ENCODE measurements around the gene ATXN1. TPM values are rescaled to one million over a fixed set of nuclear protein-coding genes. Genes with fewer than 3 reads are reported as not detected.

ATXN1 gene
- total RNA-seq, 4 donors from 2014 or later, result 48.7 to 166 (median 105) TPM

- Histone ChIP-seq H3K36me3 (no peaks in the 10 kb centered on the region), H3K4me1 (peaks cover 14 to 79% (median 60%) of the 10 kb centered on the region in 4 donors), H3K4me3 (no peak overlapping the region), H3K27me3 (no peaks in the 10 kb centered on the region), H3K27ac (peak overlapping the region; percentile 57 to 76 (median 69)), H3K9me3 (no peaks in the 10 kb centered on the region)
- DNase-seq, result no peak
- no peak for TF ChIP-seq EP300 (IDR thresholded peaks at IDR 0.05; ENCODE audit: low read depth)
- TF ChIP-seq CTCF (IDR thresholded peaks at IDR 0.05), result no peak
- TF ChIP-seq POLR2A (IDR thresholded peaks at IDR 0.05), result no peak
- no peak for TF ChIP-seq POLR2AphosphoS5 (IDR thresholded peaks at IDR 0.05)
- in situ Hi-C loops (cut with MboI; ENCODE audit: low pct_ligation_motif_present in 1 of 4, low pct_unique_long_range_greater_than_20kb in 1 of 4, low sequenced_read_pairs in 3 of 4) (loop anchor here in 1 of 4 donors (25.0 kb wide), 1 partner anchor 417 kb away; no protein-coding TSS in a partner anchor), intact Hi-C loops (cut with DNase I; ENCODE audit: low total_unique reads) (no loop called here)
- 51 to 68% methylated on average over 3 of the region's 3 CpGs for WGBS, 2 donors (ENCODE audit: low coverage in 1 of 2)
These were observed 7.0 kb downstream of the ATXN1 start for GRCh38 chr6:16754274-16754673.

GRCh38 chr6:16753341-16753740, 7.9 kb downstream of the ATXN1 start:
- 64 to 81% methylated on average over 3 to 4 of the region's 4 CpGs for WGBS, 2 donors (ENCODE audit: low coverage in 1 of 2)
- in situ Hi-C loops (cut with MboI; ENCODE audit: low pct_ligation_motif_present in 1 of 4, low pct_unique_long_range_greater_than_20kb in 1 of 4, low sequenced_read_pairs in 3 of 4), result loop anchor here in 1 of 4 donors (25.0 kb wide), 1 partner anchor 416 kb away; no protein-coding TSS in a partner anchor
- Histone ChIP-seq H3K4me3 (no peak overlapping the region), H3K36me3 (no peaks in the 10 kb centered on the region), H3K27ac (peak overlapping the region in 3 of 4 donors; percentile 75 to 83 (median 82)), H3K27me3 (no peaks in the 10 kb centered on the region), H3K4me1 (peaks cover 15 to 78% (median 53%) of the 10 kb centered on the region in 4 donors), H3K9me3 (no peaks in the 10 kb centered on the region)
- TF ChIP-seq POLR2A (IDR thresholded peaks at IDR 0.05) (no peak), POLR2AphosphoS5 (IDR thresholded peaks at IDR 0.05) (no peak), EP300 (IDR thresholded peaks at IDR 0.05; ENCODE audit: low read depth) (no peak), CTCF (IDR thresholded peaks at IDR 0.05) (no peak)
- intact Hi-C loops (cut with DNase I; ENCODE audit: low total_unique reads), result no loop called here
- DNase-seq, result no peak

GRCh38 chr6:16752206-16752866, 8.9 kb downstream of the ATXN1 start:
- no peaks in the 10 kb centered on the region for H3K27me3 ChIP-seq
- 54 to 59% methylated on average over 4 of the region's 4 CpGs for WGBS, 2 donors (ENCODE audit: low coverage in 1 of 2)
- peaks cover 25 to 78% (median 53%) of the 10 kb centered on the region in 4 donors for H3K4me1 ChIP-seq
- intact Hi-C loops (cut with DNase I; ENCODE audit: low total_unique reads) (no loop called here), in situ Hi-C loops (cut with MboI; ENCODE audit: low pct_ligation_motif_present in 1 of 4, low pct_unique_long_range_greater_than_20kb in 1 of 4, low sequenced_read_pairs in 3 of 4) (loop anchor here in 1 of 4 donors (25.0 kb wide), 1 partner anchor 415 kb away; no protein-coding TSS in a partner anchor)
- H3K9me3 ChIP-seq, result no peaks in the 10 kb centered on the region
- H3K4me3 ChIP-seq, result no peak overlapping the region
- no peaks in the 10 kb centered on the region for H3K36me3 ChIP-seq
- TF ChIP-seq POLR2AphosphoS5 (IDR thresholded peaks at IDR 0.05), result peak in 2 of 3 donors; percentile 30 to 50
- no peak for TF ChIP-seq CTCF (IDR thresholded peaks at IDR 0.05)
- no peak for DNase-seq
- peak overlapping the region; percentile 62 to 83 (median 78) for H3K27ac ChIP-seq

- in situ Hi-C loops (cut with MboI; ENCODE audit: low pct_ligation_motif_present in 1 of 4, low pct_unique_long_range_greater_than_20kb in 1 of 4, low sequenced_read_pairs in 3 of 4) (loop anchor here in 1 of 4 donors (25.0 kb wide), 1 partner anchor 414 kb away; no protein-coding TSS in a partner anchor), intact Hi-C loops (cut with DNase I; ENCODE audit: low total_unique reads) (no loop called here)
- Histone ChIP-seq H3K36me3 (no peaks in the 10 kb centered on the region), H3K27me3 (no peaks in the 10 kb centered on the region), H3K27ac (peak overlapping the region; percentile 62 to 83 (median 78)), H3K4me1 (peaks cover 34 to 78% (median 62%) of the 10 kb centered on the region in 4 donors), H3K4me3 (no peak overlapping the region), H3K9me3 (no peaks in the 10 kb centered on the region)
- no peak for DNase-seq
- 35 to 49% methylated on average over 2 of the region's 2 CpGs for WGBS, 2 donors (ENCODE audit: low coverage in 1 of 2)
- no peak for TF ChIP-seq EP300 (IDR thresholded peaks at IDR 0.05; ENCODE audit: low read depth)
- TF ChIP-seq POLR2AphosphoS5 (IDR thresholded peaks at IDR 0.05), result peak in 1 of 3 donors; percentile 51
These were observed 9.9 kb downstream of the ATXN1 start for GRCh38 chr6:16751251-16751946.

Data from transverse colon (tissue), 4 donors.